Loucy (cell line): ENCODE data around the gene RAB7B.

ENCODE experiments used
- H2AFZ ChIP-seq: fragments of 200-600 bp; sonication (generic); 2 replicates; pipeline ENCODE4 v1.6.0; 2016; ENCODE audit warnings: antibody characterized with exemption, mild to moderate bottlenecking, low read length, moderate library complexity
- H3F3A ChIP-seq: fragments of 200-600 bp; 2 replicates; pipeline ENCODE4 v1.6.0; 2016; ENCODE audit warnings: antibody characterized with exemption, low read depth, mild to moderate bottlenecking
- H3K27me3 ChIP-seq: fragments of 200-600 bp; sonication (generic); 2 replicates; pipeline ENCODE4 v1.6.1; 2014; ENCODE audit warnings: low read length, mild to moderate bottlenecking; ENCODE audit not compliant: insufficient read depth, poor library complexity, severe bottlenecking
- H3K36me3 ChIP-seq: fragments of 200-600 bp; sonication (generic); 2 replicates; pipeline ENCODE4 v1.6.1; 2016; ENCODE audit warnings: low read length; ENCODE audit not compliant: insufficient read depth
- H3K4me1 ChIP-seq: fragments of 200-600 bp; sonication (generic); 2 replicates; pipeline ENCODE4 v1.5.1; 2014; ENCODE audit warnings: low read length, mild to moderate bottlenecking; ENCODE audit not compliant: insufficient read depth, poor library complexity, severe bottlenecking
- H3K4me2 ChIP-seq: fragments of 200-600 bp; sonication (generic); 2 replicates; pipeline ENCODE4 v1.6.0; 2014; ENCODE audit warnings: antibody characterized with exemption, low read length, low read depth, mild to moderate bottlenecking; ENCODE audit not compliant: poor library complexity, severe bottlenecking
- H3K4me3 ChIP-seq: fragments of 200-600 bp; sonication (generic); 2 replicates; pipeline ENCODE4 v1.5.1; 2014; ENCODE audit warnings: low read length, mild to moderate bottlenecking, mixed read lengths; ENCODE audit not compliant: poor library complexity, severe bottlenecking
- H3K79me2 ChIP-seq: fragments of 200-600 bp; sonication (generic); 2 replicates; pipeline ENCODE4 v1.6.1; 2014; ENCODE audit warnings: low read length; ENCODE audit not compliant: insufficient read depth
- H3K9ac ChIP-seq: fragments of 200-600 bp; sonication (generic); 2 replicates; pipeline ENCODE4 v1.6.0; 2014; ENCODE audit warnings: mild to moderate bottlenecking, low read depth, low read length, moderate library complexity; ENCODE audit not compliant: poor library complexity, severe bottlenecking
- H3K9me2 ChIP-seq: fragments of 200-600 bp; sonication (generic); replicated peaks from 2 replicates; pipeline ENCODE4 v1.6.1; 2016; ENCODE audit warnings: low read depth, low read length, mixed read lengths
- H3K9me3 ChIP-seq: fragments of 200-600 bp; sonication (generic); 2 replicates; pipeline ENCODE4 v1.6.1; 2014; ENCODE audit warnings: mild to moderate bottlenecking, antibody characterized with exemption, low read length, low read depth; ENCODE audit not compliant: insufficient read depth
- H4K20me1 ChIP-seq: fragments of 200-600 bp; sonication (generic); 2 replicates; pipeline ENCODE4 v1.6.0; 2014; ENCODE audit warnings: antibody characterized with exemption, low read length, mild to moderate bottlenecking; ENCODE audit not compliant: insufficient read depth, poor library complexity, severe bottlenecking
- CTCF ChIP-seq: fragments of 200-600 bp; sonication (generic); conservative IDR thresholded peaks from 2 replicates; pipeline ENCODE4 v1.5.1; 2014; ENCODE audit warnings: mild to moderate bottlenecking, antibody characterized with exemption, low read length
- EZH2phosphoT487 ChIP-seq: fragments of 200-600 bp; IDR thresholded peaks from 2 replicates; pipeline ENCODE4 v1.6.1; 2018; ENCODE audit warnings: antibody characterized with exemption, mild to moderate bottlenecking, moderate library complexity, borderline replicate concordance

The RAB7B gene

DNA sequence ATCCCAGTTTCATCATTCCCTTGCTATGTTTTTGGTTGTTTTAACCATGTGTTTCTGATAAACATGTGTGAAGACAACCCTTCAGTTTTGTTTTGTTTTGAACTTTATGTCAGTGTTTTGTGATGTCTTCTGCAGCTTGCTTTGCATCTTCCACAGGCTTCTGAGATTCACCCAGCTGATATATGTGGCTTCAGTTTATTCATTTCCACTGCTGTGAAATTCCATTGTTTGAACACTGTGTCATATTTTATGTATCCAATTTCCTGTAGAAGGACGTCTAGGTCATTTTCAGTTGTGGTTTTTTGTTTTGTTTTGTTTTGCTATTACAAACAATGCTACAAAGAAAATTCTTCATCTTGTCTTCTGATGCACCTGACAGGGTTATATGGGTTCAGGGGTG, 32.7 kb downstream of the RAB7B start:
- H3F3A ChIP-seq = no peaks in the 10 kb centered on the region
- no peak for TF ChIP-seq CTCF
- no peak for TF ChIP-seq EZH2phosphoT487
- no peak overlapping the region for H2AFZ ChIP-seq
- no peaks in the 10 kb centered on the region for H3K4me1 ChIP-seq
- H3K36me3 ChIP-seq = no peaks in the 10 kb centered on the region
- no peaks in the 10 kb centered on the region for H3K9me2 ChIP-seq
- H4K20me1 ChIP-seq = no peaks in the 10 kb centered on the region
- no peaks in the 10 kb centered on the region for H3K27me3 ChIP-seq
- no peaks in the 10 kb centered on the region for H3K79me2 ChIP-seq
- no peak overlapping the region for H3K4me2 ChIP-seq
- no peak overlapping the region for H3K4me3 ChIP-seq
- no peaks in the 10 kb centered on the region for H3K9me3 ChIP-seq
- no peak overlapping the region for H3K9ac ChIP-seq

DNA sequence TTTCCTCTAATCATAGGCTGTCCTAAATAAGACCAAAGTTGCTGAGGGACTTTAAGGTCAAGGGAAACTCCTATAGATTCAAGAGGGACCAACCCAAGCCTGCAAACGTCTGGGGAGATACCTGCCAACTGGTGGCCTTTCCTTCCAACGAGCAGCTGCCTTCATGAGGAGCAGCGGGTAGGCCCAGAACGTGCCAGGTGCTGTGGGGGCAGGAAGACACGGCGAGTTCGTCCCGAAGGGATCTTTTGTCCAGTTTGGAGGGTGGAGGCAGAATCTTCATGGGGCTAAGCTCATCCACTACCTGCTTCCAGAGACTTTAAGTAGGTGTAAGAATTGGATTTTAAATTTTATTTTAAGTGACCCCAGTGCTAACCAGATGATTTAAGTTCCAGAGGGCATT, 34.0 kb downstream of the RAB7B start:
- Histone ChIP-seq H3F3A (no peaks in the 10 kb centered on the region), H3K9ac (no peak overlapping the region), H3K36me3 (no peaks in the 10 kb centered on the region), H3K4me2 (no peak overlapping the region), H3K79me2 (no peaks in the 10 kb centered on the region), H3K9me3 (no peaks in the 10 kb centered on the region), H3K27me3 (no peaks in the 10 kb centered on the region), H3K9me2 (no peaks in the 10 kb centered on the region), H3K4me3 (no peak overlapping the region), H4K20me1 (no peaks in the 10 kb centered on the region), H2AFZ (no peak overlapping the region), H3K4me1 (no peaks in the 10 kb centered on the region)
- TF ChIP-seq CTCF (no peak), EZH2phosphoT487 (no peak)

DNA sequence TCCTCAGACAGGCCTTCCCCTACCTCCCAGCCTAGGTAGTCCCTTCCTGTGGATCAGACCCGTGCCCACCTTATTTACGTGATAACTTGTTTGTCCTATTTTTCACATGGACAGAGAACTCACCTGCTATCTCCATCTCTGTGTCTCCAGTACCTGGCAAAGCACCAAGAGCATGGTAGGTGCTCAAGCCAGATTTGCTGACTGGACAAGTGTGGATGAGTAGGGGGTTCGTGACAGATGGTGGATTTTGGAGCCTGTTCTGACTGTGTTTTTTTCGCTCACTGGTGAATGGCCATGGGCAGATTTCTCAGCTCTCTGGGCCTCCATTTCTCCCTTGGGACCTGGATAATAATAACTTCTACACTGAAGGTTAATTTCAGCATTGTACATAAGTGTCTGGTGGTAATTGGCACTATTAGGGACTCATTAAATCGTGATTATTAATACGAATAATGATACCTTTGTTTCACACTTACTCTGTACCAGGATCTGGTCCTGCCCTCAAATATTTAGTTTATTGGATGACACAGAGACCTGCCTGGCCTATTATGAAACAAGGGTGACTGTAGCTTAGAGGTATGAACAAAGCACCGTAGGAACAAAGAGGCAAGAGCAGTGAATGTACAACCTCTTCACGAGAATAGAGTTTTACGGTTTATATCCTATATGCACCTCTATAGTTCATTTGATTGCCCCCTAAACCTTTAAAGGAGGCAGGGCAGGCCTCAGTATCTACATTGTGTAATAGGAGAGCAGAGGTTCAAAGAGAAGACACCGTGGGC, 35.5 kb downstream of the RAB7B start:
- Histone ChIP-seq H3K36me3 (no peaks in the 10 kb centered on the region), H3K4me1 (no peaks in the 10 kb centered on the region), H4K20me1 (no peaks in the 10 kb centered on the region), H3K79me2 (no peaks in the 10 kb centered on the region), H3K4me2 (no peak overlapping the region), H3F3A (no peaks in the 10 kb centered on the region), H3K9me2 (no peaks in the 10 kb centered on the region), H3K4me3 (no peak overlapping the region), H3K9me3 (no peaks in the 10 kb centered on the region), H3K9ac (no peak overlapping the region), H3K27me3 (no peaks in the 10 kb centered on the region), H2AFZ (no peak overlapping the region)
- TF ChIP-seq EZH2phosphoT487 (no peak), CTCF (no peak)
